HepG2 (cell line): Measurements from ENCODE around the gene FITM1. TPM values are rescaled to one million over a fixed set of nuclear protein-coding genes. Genes with fewer than 3 reads are reported as not detected.
A peak's percentile ranks its signal among the peaks of the same experiment; 100 is the strongest.

Experiments
- ATAC-seq: fragments of 200-7000 bp; cut with Tn5 transposase; 3 replicates; pipeline ENCODE4 v1.9.1; 2020; ENCODE audit warnings: mild to moderate bottlenecking, moderate library complexity
- BruUV-seq: library from RNA; stranded (reverse); fragments of 400-500 nt; replicated peaks from 2 replicates; lab custom pipeline; 2021; lab: Mats Ljungman, UMichigan
- CTCF ChIA-PET: fragments of 300-600 bp; formaldehyde crosslinking; extraction: SDS; loops from one replicate; lab custom pipeline; 2021; ENCODE audit warnings: low total read pairs, inconsistent platforms, low intra/inter-chr PET ratio; lab: Yijun Ruan, JAX
- POLR2A ChIA-PET: fragments of 350-600 bp; sonication (Branson Sonifier 250); formaldehyde crosslinking; loops from one replicate; lab custom pipeline; 2020; ENCODE audit warnings: antibody characterized with exemption, inconsistent platforms; lab: Yijun Ruan, JAX
- DNase-seq: peaks from one replicate; pipeline ENCODE4 v3.0.0-alpha.2; 2015; ENCODE audit warnings: low spot score
- FAIRE-seq: peaks from 3 replicates; lab custom pipeline; 2011; peaks lifted over from hg19 to GRCh38; lab: Jason Lieb, UNC
- H2AFZ ChIP-seq: one replicate; pipeline ENCODE4 v1.6.1; 2011; ENCODE audit warnings: low read length, inconsistent platforms
- H3K27ac ChIP-seq: fragments of 300-600 bp; 3 replicates; pipeline ENCODE4 v1.8.0; 2011; ENCODE audit warnings: mixed run types, mild to moderate bottlenecking, mixed read lengths, low read length, inconsistent platforms; ENCODE audit not compliant: insufficient read depth; ENCODE audit errors: extremely low read length
- H3K27me3 ChIP-seq, 2 experiments: fragments of 200-600 bp in 1 of 2; 2 replicates in 1 of 2; 3 replicates in 1 of 2; pipeline versions ENCODE4 v1.6.0 to v1.8.0; 2011; ENCODE audit warnings: low read length in 2 of 2, mild to moderate bottlenecking in 2 of 2, moderate library complexity in 2 of 2, inconsistent platforms in 1 of 2; ENCODE audit not compliant: insufficient read depth in 2 of 2, control insufficient read depth in 1 of 2
- H3K36me3 ChIP-seq, 2 experiments: fragments of 200-600 bp in 1 of 2; replicated peaks in 1 of 2; 2 replicates in 1 of 2; 3 replicates in 1 of 2; pipeline versions ENCODE4 v1.5.1 to v1.8.0; 2011; ENCODE audit warnings: low read length in 2 of 2, inconsistent platforms in 1 of 2; ENCODE audit not compliant: insufficient read depth in 2 of 2, control insufficient read depth in 1 of 2
- H3K4me1 ChIP-seq: 2 replicates; pipeline ENCODE4 v1.5.1; 2012; ENCODE audit warnings: low read length, inconsistent platforms; ENCODE audit not compliant: insufficient read depth
- H3K4me2 ChIP-seq: 2 replicates; pipeline ENCODE4 v1.6.0; 2011; ENCODE audit warnings: low read depth, low read length, inconsistent platforms
- H3K4me3 ChIP-seq, 3 experiments: fragments of 200-600 bp in 1 of 3; sonication (generic), shearing (Covaris generic) in 1 of 3; replicated peaks in 1 of 3; 2 replicates each; pipeline ENCODE4 v1.5.1; 2011 to 2016; ENCODE audit warnings: low read length in 3 of 3, inconsistent platforms in 2 of 3, low read depth in 2 of 3, mild to moderate bottlenecking in 2 of 3, control low read depth in 1 of 3, mixed read lengths in 1 of 3; ENCODE audit not compliant: insufficient read depth in 1 of 3
- H3K79me2 ChIP-seq: one replicate; pipeline ENCODE4 v1.6.1; 2011; ENCODE audit warnings: low read length, inconsistent platforms; ENCODE audit not compliant: insufficient read depth
- H3K9ac ChIP-seq: 2 replicates; pipeline ENCODE4 v1.6.0; 2011; ENCODE audit warnings: mild to moderate bottlenecking, low read depth, low read length, inconsistent platforms; ENCODE audit not compliant: insufficient read depth
- H3K9me3 ChIP-seq: 2 replicates; pipeline ENCODE4 v1.5.1; 2012; ENCODE audit warnings: mild to moderate bottlenecking, low read length
- H4K20me1 ChIP-seq: 2 replicates; pipeline ENCODE4 v1.6.0; 2011; ENCODE audit warnings: inconsistent platforms, mild to moderate bottlenecking, low read length, moderate library complexity; ENCODE audit not compliant: insufficient read depth
- BCLAF1 ChIP-seq: fragments of 450-650 bp; IDR thresholded peaks from 2 replicates; pipeline ENCODE4 v1.6.1; 2017; ENCODE audit warnings: mild to moderate bottlenecking
- ERF ChIP-seq: IDR thresholded peaks from 2 replicates; pipeline ENCODE4 v1.6.1; 2018; ENCODE audit warnings: missing biosample characterization, missing genetic modification reagents
- TMF1 ChIP-seq: sonication (generic); formaldehyde crosslinking; IDR thresholded peaks from 2 replicates; pipeline ENCODE4 v1.8.1; 2022; ENCODE audit warnings: low read depth, missing genetic modification reagents
- USF2 ChIP-seq, 2 experiments: sonication (generic) in 1 of 2; formaldehyde crosslinking in 1 of 2; IDR thresholded peaks; 2 replicates each; pipeline versions ENCODE4 v1.5.1 to v1.6.1; 2011 to 2020; ENCODE audit warnings: borderline replicate concordance in 1 of 2, low read depth in 1 of 2, low read length in 1 of 2, mild to moderate bottlenecking in 1 of 2, missing genetic modification reagents in 1 of 2, moderate library complexity in 1 of 2
- ZKSCAN5 ChIP-seq: sonication (generic); formaldehyde crosslinking; IDR thresholded peaks from 2 replicates; pipeline ENCODE4 v1.5.1; 2020; ENCODE audit warnings: mild to moderate bottlenecking, missing genetic modification reagents
- ZNF160 ChIP-seq: sonication (generic); formaldehyde crosslinking; IDR thresholded peaks from 2 replicates; pipeline ENCODE4 v1.8.0; 2022; ENCODE audit warnings: mild to moderate bottlenecking, inconsistent platforms, missing genetic modification reagents
- ZNF275 ChIP-seq: sonication (generic); formaldehyde crosslinking; IDR thresholded peaks from 2 replicates; pipeline ENCODE4 v1.8.0; 2022; ENCODE audit warnings: missing genetic modification reagents, mild to moderate bottlenecking, inconsistent platforms, borderline replicate concordance
- ZNF331 ChIP-seq: sonication (generic); formaldehyde crosslinking; IDR thresholded peaks from 2 replicates; pipeline ENCODE4 v1.4.0; 2020; ENCODE audit warnings: missing genetic modification reagents
- ZNF768 ChIP-seq: sonication (generic); formaldehyde crosslinking; IDR thresholded peaks from 2 replicates; pipeline ENCODE4 v1.4.0; 2020; ENCODE audit warnings: missing genetic modification reagents
- ZUFSP ChIP-seq: sonication (generic); formaldehyde crosslinking; IDR thresholded peaks from 2 replicates; pipeline ENCODE4 v1.9.0; 2021; ENCODE audit warnings: missing genetic modification reagents, mild to moderate bottlenecking, borderline replicate concordance
- WGBS: methylation state at CpG from one replicate; pipeline ENCODE4 v1.1.6; 2017; ENCODE audit warnings: low lambda C conversion rate; 5-methylcytosine and 5-hydroxymethylcytosine counted together
- in situ Hi-C: cut with HindIII; loops from 2 replicates; pipeline ENCODE4 v1.10.0; 2017; ENCODE audit warnings: low pct_unique_long_range_greater_than_20kb; ENCODE audit not compliant: extremely low pct_ligation_motif_present
- intact Hi-C: fragments of 100-400 bp; cut with micrococcal nuclease; formaldehyde crosslinking; loops from one replicate; pipeline ENCODE4 v1.10.0; 2022; ENCODE audit not compliant: unreplicated experiment
- polyA plus RNA-seq, 8 experiments: library from polyadenylated mRNA; depleted of rRNA in 3 of 8; stranded (reverse) in 7 of 8; unstranded in 1 of 8; fragments of >200 nt; fragmentation: Illumina TruSeq in 4 of 8; extraction: Trizol in 4 of 8; gene quantifications; 2 replicates each; pipeline versions ENCODE4 v1.2.1 to v1.2.3, GENCODE V29; 2011 to 2016; ENCODE audit warnings: low read depth in 4 of 8, missing spikeins in 1 of 8, mixed read lengths in 1 of 8; ENCODE audit not compliant: insufficient read depth in 1 of 8
- total RNA-seq, 5 experiments: library from RNA; depleted of rRNA; stranded (reverse); fragments of >200 nt; fragmentation: Illumina TruSeq; extraction: Trizol; gene quantifications; 2 replicates each; pipeline ENCODE4 v1.2.3, GENCODE V29; 2016; ENCODE audit warnings: low read depth in 1 of 5

The FITM1 gene
- total and polyA plus RNA-seq, 2 of the 13 experiments (the other 11 are each of a cell fraction or from before 2014, with no cell fraction given), result 2.7 to 5.8 TPM

GRCh38 chr14:24147761-24148428 lies 17.4 kb downstream of the FITM1 start (continued):
- TF ChIP-seq USF2 (IDR thresholded peaks at IDR 0.05; ENCODE audit: low read depth, low read length) (no peak), USF2 (CRISPR knock-in tag; IDR thresholded peaks at IDR 0.05; ENCODE audit: borderline replicate concordance) (no peak), ZNF768 (CRISPR knock-in tag) (peak; percentile 53; the same call in 1 of the 2 replicates), ZNF160 (CRISPR knock-in tag) (0 out of 2 replicates have a peak, but pooled peaks have one; percentile 73), ZNF275 (CRISPR knock-in tag) (no peak)

- H3K4me3 ChIP-seq, result no peak overlapping the region
- WGBS, result 97% methylated on average over 3 of the region's 3 CpGs
- POLR2A ChIA-PET, result interaction anchor here (1.0 to 8.5 kb wide), 5 partner anchors 8 to 54 kb away, joined by 3 to 279 read pairs (median 181); partner anchors contain the start of genes DCAF11, EMC9, IRF9 and NRL
- H3K4me1 ChIP-seq, result peaks cover 37% of the 10 kb centered on the region
- H3K36me3 ChIP-seq, result peaks cover 33 to 43% of the 10 kb centered on the region in 2 experiments
- intact Hi-C loops (no loop called here), in situ Hi-C loops (loop anchor here (25.0 kb wide), 1 partner anchor 837 kb away; the partner anchor contains the start of genes BCL2L2, PABPN1 and PPP1R3E)
- no peak overlapping the region for H3K27ac ChIP-seq
- peaks cover 0 to 3% of the 10 kb centered on the region in 2 experiments; a peak in 1 of 5 replicates for H3K27me3 ChIP-seq
- H3K79me2 ChIP-seq, result peaks cover 40% of the 10 kb centered on the region
- H2AFZ ChIP-seq, result no peak overlapping the region
- no peak for DNase-seq
- H3K9me3 ChIP-seq, result no peaks in the 10 kb centered on the region
- CTCF ChIA-PET, result no interaction called here
- no TSS peak for BruUV-seq
- no peak for ATAC-seq
- H3K4me2 ChIP-seq, result no peak overlapping the region
- H4K20me1 ChIP-seq, result peaks cover 7% of the 10 kb centered on the region
- no peak overlapping the region; the same call in 1 of the 2 replicates for H3K9ac ChIP-seq
- peak; percentile 12 for FAIRE-seq
- TF ChIP-seq ZNF331 (no peak), ZKSCAN5 (CRISPR knock-in tag) (no peak), BCLAF1 (no peak), ZUFSP (CRISPR knock-in tag) (no peak), ERF (no peak), TMF1 (CRISPR knock-in tag) (peak; percentile 53; the same call in 1 of the 2 replicates)
Measured at GRCh38 chr14:24149302-24149969, 19.0 kb downstream of the FITM1 start.
